Amniotic stem cell (primary cell): ENCODE results near the gene ATE1.

ENCODE experiments used
- DNase-seq: peaks from one replicate; lab custom pipeline; 2025; lab: John Stamatoyannopoulos, UW

ATE1 gene

DNA sequence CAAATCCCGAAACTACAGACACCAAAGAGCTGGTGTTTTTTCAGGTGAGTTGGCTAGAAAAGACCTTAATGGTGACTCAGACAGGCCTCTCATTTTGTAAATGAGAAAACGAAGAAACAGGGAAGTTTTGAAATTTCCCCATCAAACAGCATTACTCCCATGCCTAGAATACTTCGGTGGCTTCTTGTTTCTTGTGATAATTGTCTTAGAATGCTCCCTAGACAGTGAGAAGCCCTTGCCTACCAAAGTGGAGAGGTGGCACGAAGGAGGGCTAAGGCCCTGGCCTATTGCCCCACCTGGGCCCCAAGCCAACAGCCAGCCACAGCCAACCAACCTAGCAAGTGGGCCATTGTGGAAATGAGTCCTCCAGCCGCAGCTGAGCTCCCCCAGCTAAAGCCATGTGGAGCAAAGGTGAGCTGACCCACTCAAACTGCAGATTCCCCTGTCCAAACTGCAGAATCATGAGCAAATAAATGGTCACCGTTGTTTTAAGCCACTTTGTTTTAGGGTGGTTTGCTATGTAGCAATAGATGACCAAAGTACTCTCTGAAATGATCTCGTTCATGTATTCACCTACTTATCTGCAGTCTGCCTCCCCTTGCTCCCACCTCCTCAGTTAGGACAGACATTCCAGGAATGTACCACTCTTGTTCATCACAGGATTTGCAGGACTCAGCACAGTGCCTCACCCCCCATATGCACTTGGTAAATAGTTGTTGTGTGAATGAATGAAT, 231.9 kb downstream of the ATE1 start:
- no peak for DNase-seq

DNA sequence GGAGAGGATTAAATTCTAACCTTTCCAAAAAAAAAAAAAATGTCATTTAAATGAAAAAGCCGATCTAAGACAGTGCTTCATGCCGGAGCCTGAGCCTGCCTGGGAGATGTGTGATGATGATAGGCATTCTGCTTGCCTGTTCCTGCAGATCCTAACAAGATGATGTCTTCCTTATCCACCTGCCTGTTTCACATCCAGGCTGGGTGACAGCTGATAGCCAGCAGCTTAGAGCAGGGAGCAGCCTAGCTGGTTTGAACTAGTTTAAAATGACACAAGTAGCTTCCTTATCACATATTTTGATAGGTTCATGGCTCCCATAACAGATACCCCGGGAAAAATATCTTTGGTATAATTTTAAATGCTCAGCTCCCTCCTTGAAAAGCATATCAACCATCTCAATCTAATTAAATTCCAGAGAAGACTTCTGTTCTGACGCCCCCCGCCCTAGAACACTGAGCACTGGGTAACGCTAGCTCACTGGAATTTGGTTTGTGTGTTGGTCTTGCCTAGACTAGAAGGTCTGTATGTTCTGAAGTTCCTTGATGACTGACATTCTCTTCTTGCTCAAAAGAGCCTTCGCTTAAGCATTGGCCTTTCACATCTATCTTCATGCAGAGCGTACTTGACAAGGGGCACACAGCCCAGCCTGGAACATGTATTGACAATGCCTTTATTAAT, 232.7 kb downstream of the ATE1 start:
- no peak for DNase-seq

GRCh38 chr10:121694327-121694965, 233.4 kb downstream of the ATE1 start:
- DNase-seq, result no peak

GRCh38 chr10:121692626-121693025, 235.2 kb downstream of the ATE1 start:
- no peak for DNase-seq

DNA sequence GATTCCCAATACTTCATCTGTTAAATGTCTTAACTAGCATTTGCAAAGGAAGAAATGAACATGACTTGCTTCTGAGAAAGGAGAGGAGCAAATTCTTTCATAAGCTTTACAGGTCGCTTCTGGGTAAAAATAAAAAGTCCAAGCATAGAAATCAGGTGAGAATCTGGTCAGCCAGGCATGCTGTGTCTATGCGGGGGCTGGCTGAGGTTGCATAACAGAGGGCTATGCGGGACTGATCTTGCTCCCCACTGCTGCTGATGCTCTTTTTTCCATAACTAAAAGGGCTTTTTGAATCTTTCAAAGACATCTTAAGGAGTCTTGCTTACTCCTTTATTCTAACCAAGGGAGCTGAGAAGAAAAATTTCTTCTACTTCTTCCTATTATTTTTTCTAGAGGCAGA, 236.9 kb downstream of the ATE1 start:
- DNase-seq, result no peak
